Naive thymus-derived CD4-positive, alpha-beta T cell (primary cell): ENCODE results near the gene MCM3AP. TPM values are rescaled to one million over a fixed set of nuclear protein-coding genes. Genes with fewer than 3 reads are reported as not detected.

Experiments
- ATAC-seq: fragments of 150-1000 bp; cut with Tn5 transposase; 2 replicates; pipeline ENCODE4 v1.10.0; 2021; ENCODE audit warnings: mild to moderate bottlenecking, moderate library complexity
- CTCF ChIA-PET: fragments of 350-600 bp; sonication (Branson Sonifier 250); formaldehyde crosslinking; loops from one replicate; lab custom pipeline; 2021; ENCODE audit warnings: antibody characterized with exemption; lab: Charles Lee
- POLR2A ChIA-PET: fragments of 350-600 bp; sonication (Branson Sonifier 250); formaldehyde crosslinking; loops from one replicate; lab custom pipeline; 2021; ENCODE audit warnings: antibody characterized with exemption, inconsistent platforms; lab: Charles Lee
- DNase-seq, 9 donors: peaks; one replicate each; pipeline versions ENCODE4 v3.0.0 to v3.0.0-alpha.2; 2020 to 2022; ENCODE audit warnings: mixed read lengths in 1 of 9
- H3K27ac ChIP-seq: one replicate; pipeline ENCODE4 v1.7.0; 2013; ENCODE audit warnings: mild to moderate bottlenecking, low read depth, low read length, moderate library complexity
- H3K27me3 ChIP-seq, 2 donors: one replicate each; pipeline ENCODE4 v1.7.0; 2013; ENCODE audit warnings: low read length in 2 of 2, mild to moderate bottlenecking in 2 of 2, moderate library complexity in 2 of 2; ENCODE audit not compliant: control insufficient read depth in 2 of 2, insufficient read depth in 2 of 2
- H3K36me3 ChIP-seq, 3 experiments: 1 replicate in 2 of 3; 2 replicates in 1 of 3; pipeline ENCODE4 v1.7.0; 2013; ENCODE audit warnings: low read length in 3 of 3, mild to moderate bottlenecking in 3 of 3, moderate library complexity in 1 of 3; ENCODE audit not compliant: insufficient read depth in 3 of 3, control insufficient read depth in 2 of 3
- H3K4me1 ChIP-seq, 2 donors: one replicate each; pipeline ENCODE4 v1.7.0; 2013; ENCODE audit warnings: low read length in 2 of 2, mild to moderate bottlenecking in 2 of 2, moderate library complexity in 1 of 2; ENCODE audit not compliant: control insufficient read depth in 2 of 2, insufficient read depth in 2 of 2
- H3K4me3 ChIP-seq: 2 replicates; pipeline ENCODE4 v1.7.0; 2013; ENCODE audit warnings: mild to moderate bottlenecking, low read length
- H3K9me3 ChIP-seq, 3 experiments: 1 replicate in 2 of 3; 2 replicates in 1 of 3; pipeline ENCODE4 v1.7.0; 2013; ENCODE audit warnings: low read length in 3 of 3; ENCODE audit not compliant: control insufficient read depth in 2 of 3
- H3K27ac Mint-ChIP-seq, 9 donors: one replicate each; pipeline ENCODE4 v1.8.0; 2020 to 2022; ENCODE audit warnings: mixed read lengths in 9 of 9, mild to moderate bottlenecking in 8 of 9, moderate library complexity in 5 of 9, inconsistent platforms in 2 of 9
- H3K27me3 Mint-ChIP-seq, 5 donors: one replicate each; pipeline ENCODE4 v1.8.0; 2021 to 2022; ENCODE audit warnings: mixed read lengths in 5 of 5, mild to moderate bottlenecking in 1 of 5
- H3K36me3 Mint-ChIP-seq, 5 donors: one replicate each; pipeline ENCODE4 v1.8.0; 2020 to 2022; ENCODE audit warnings: mixed read lengths in 5 of 5, mild to moderate bottlenecking in 3 of 5, inconsistent platforms in 1 of 5
- H3K4me1 Mint-ChIP-seq, 7 donors: one replicate each; pipeline ENCODE4 v1.8.0; 2020 to 2022; ENCODE audit warnings: mixed read lengths in 7 of 7, mild to moderate bottlenecking in 3 of 7, inconsistent platforms in 1 of 7
- H3K4me3 Mint-ChIP-seq, 10 donors: one replicate each; pipeline ENCODE4 v1.8.0; 2020 to 2022; ENCODE audit warnings: mild to moderate bottlenecking in 10 of 10, mixed read lengths in 10 of 10, moderate library complexity in 6 of 10, inconsistent platforms in 2 of 10
- H3K9me3 Mint-ChIP-seq, 11 donors: one replicate each; pipeline ENCODE4 v1.8.0; 2020 to 2022; ENCODE audit warnings: mixed read lengths in 11 of 11, mild to moderate bottlenecking in 4 of 11, inconsistent platforms in 1 of 11, moderate library complexity in 1 of 11
- intact Hi-C, 2 donors: fragments of 100-400 bp; cut with micrococcal nuclease; formaldehyde crosslinking; loops; one replicate each; pipeline ENCODE4 v1.15.1; 2023
- polyA plus RNA-seq, 2 donors: library from polyadenylated mRNA; unstranded; fragments of 300-500 nt; fragmentation: Illumina TruSeq; gene quantifications; one replicate each; pipeline ENCODE4 v1.2.3, GENCODE V29; 2021
- total RNA-seq, 6 experiments: library from RNA in 5 of 6; stranded (reverse) in 5 of 6; gene quantifications; 1 replicate in 5 of 6; 2 replicates in 1 of 6; pipeline ENCODE4 v1.2.3 and lab custom pipeline; 2021 to 2026

The MCM3AP gene
- total and polyA plus RNA-seq, 7 experiments from 2014 or later = 37.3 to 175 (median 124) TPM

GRCh38 chr21:46234436-46234950, 50.9 kb downstream of the MCM3AP start:
- intact Hi-C loops = no loop called here
- CTCF ChIA-PET = no interaction called here
- POLR2A ChIA-PET = interaction anchor here (0.9 to 1.7 kb wide), 2 partner anchors 15 to 89 kb away, joined by 3 to 5 read pairs; partner anchors contain the start of gene C21orf58
- peaks cover 0 to 16% (median 0%) of the 10 kb centered on the region in 11 donors for H3K9me3 Mint-ChIP-seq
- H3K27me3 Mint-ChIP-seq = no peaks in the 10 kb centered on the region
- H3K9me3 ChIP-seq = no peaks in the 10 kb centered on the region
- no peak overlapping the region for H3K27ac ChIP-seq
- peaks cover 8 to 40% (median 30%) of the 10 kb centered on the region in 7 donors for H3K4me1 Mint-ChIP-seq
- H3K27ac Mint-ChIP-seq = peak overlapping the region; percentile 3 to 82 (median 42)
- no peaks in the 10 kb centered on the region for H3K27me3 ChIP-seq
- H3K4me3 ChIP-seq = no peak overlapping the region
- ATAC-seq = no peak
- peaks cover 13 to 56% (median 49%) of the 10 kb centered on the region in 5 donors for H3K36me3 Mint-ChIP-seq
- peaks cover 5 to 6% of the 10 kb centered on the region in 2 donors for H3K4me1 ChIP-seq
- H3K36me3 ChIP-seq = peaks cover 0 to 50% (median 4%) of the 10 kb centered on the region in 3 experiments
- H3K4me3 Mint-ChIP-seq = no peak overlapping the region
- DNase-seq = no peak

- ATAC-seq = no peak
- H3K27ac ChIP-seq = peak overlapping the region; percentile 71
- H3K9me3 ChIP-seq = no peaks in the 10 kb centered on the region
- H3K9me3 Mint-ChIP-seq = peaks cover 0 to 16% (median 0%) of the 10 kb centered on the region in 11 donors
- H3K36me3 ChIP-seq = peaks cover 0 to 22% (median 0%) of the 10 kb centered on the region in 3 experiments
- intact Hi-C loops = loop anchor here (1.0 to 10.0 kb wide), 13 partner anchors 25 to 588 kb away; partner anchors contain the start of genes PCBP3 (in 2 of the 2), PCNT (in 2 of the 2), COL6A2 (in 1 of the 2) and DIP2A (in 1 of the 2)
- H3K27ac Mint-ChIP-seq = peak overlapping the region in 8 of 9 donors; percentile 21 to 88 (median 80)
- peak in 1 of 9 donors; percentile 9 for DNase-seq
- ChIA-PET POLR2A (no interaction called here), CTCF (interaction anchor here (1.0 kb wide), 1 partner anchor 256 kb away, joined by 3 read pairs; no protein-coding TSS in a partner anchor)
- peaks cover 18 to 22% of the 10 kb centered on the region in 2 donors for H3K4me1 ChIP-seq
- peak overlapping the region; percentile 80 to 99 (median 86) for H3K4me3 Mint-ChIP-seq
- H3K36me3 Mint-ChIP-seq = peaks cover 9 to 44% (median 37%) of the 10 kb centered on the region in 5 donors
- peaks cover 22 to 69% (median 56%) of the 10 kb centered on the region in 7 donors for H3K4me1 Mint-ChIP-seq
- peak overlapping the region; percentile 65 for H3K4me3 ChIP-seq
- H3K27me3 Mint-ChIP-seq = no peaks in the 10 kb centered on the region
- no peaks in the 10 kb centered on the region for H3K27me3 ChIP-seq
Observed at GRCh38 chr21:46229923-46230260, 55.5 kb downstream of the MCM3AP start.

- peaks cover 4 to 38% (median 31%) of the 10 kb centered on the region in 5 donors for H3K36me3 Mint-ChIP-seq
- peak overlapping the region; percentile 81 to 99 (median 94) for H3K4me3 Mint-ChIP-seq
- H3K4me1 Mint-ChIP-seq = peaks cover 17 to 65% (median 51%) of the 10 kb centered on the region in 7 donors
- ATAC-seq = peak; percentile 33
- Histone ChIP-seq H3K27me3 (no peaks in the 10 kb centered on the region), H3K4me1 (peaks cover 18 to 22% of the 10 kb centered on the region in 2 donors), H3K9me3 (no peaks in the 10 kb centered on the region), H3K36me3 (peaks cover 0 to 19% (median 0%) of the 10 kb centered on the region in 3 experiments), H3K27ac (peak overlapping the region; percentile 71), H3K4me3 (peak overlapping the region; percentile 65)
- CTCF ChIA-PET = no interaction called here
- intact Hi-C loops = loop anchor here (1.0 to 10.0 kb wide), 13 partner anchors 25 to 587 kb away; partner anchors contain the start of genes PCBP3 (in 2 of the 2), PCNT (in 2 of the 2), COL6A2 (in 1 of the 2) and DIP2A (in 1 of the 2)
- H3K27ac Mint-ChIP-seq = peak overlapping the region; percentile 83 to 98 (median 94)
- POLR2A ChIA-PET = no interaction called here
- DNase-seq = peak in 2 of 9 donors; percentile 6
- H3K9me3 Mint-ChIP-seq = peaks cover 0 to 16% (median 0%) of the 10 kb centered on the region in 11 donors
- H3K27me3 Mint-ChIP-seq = no peaks in the 10 kb centered on the region
Observed at GRCh38 chr21:46229133-46229922, 56.1 kb downstream of the MCM3AP start.

- H3K36me3 ChIP-seq = peaks cover 0 to 12% (median 0%) of the 10 kb centered on the region in 3 experiments
- ChIA-PET POLR2A (no interaction called here), CTCF (no interaction called here)
- peak within 1 kb of the TSS; percentile 83 to 98 (median 94) for H3K27ac Mint-ChIP-seq
- H3K4me3 Mint-ChIP-seq = peak within 1 kb of the TSS; percentile 81 to 99 (median 94)
- peaks cover 4 to 30% (median 23%) of the 10 kb centered on the region in 5 donors for H3K36me3 Mint-ChIP-seq
- ATAC-seq = peak; percentile 98
- peaks cover 0 to 16% (median 0%) of the 10 kb centered on the region in 11 donors for H3K9me3 Mint-ChIP-seq
- intact Hi-C loops = loop anchor here (1.0 to 10.0 kb wide), 16 partner anchors 26 to 586 kb away; partner anchors contain the start of genes DIP2A (in 2 of the 2), PCBP3 (in 2 of the 2), PCNT (in 2 of the 2) and SPATC1L (in 2 of the 2)
- H3K27me3 ChIP-seq = no peaks in the 10 kb centered on the region
- DNase-seq = peak; percentile 91 to 97 (median 96)
- peak within 1 kb of the TSS; percentile 65 for H3K4me3 ChIP-seq
- H3K27me3 Mint-ChIP-seq = no peaks in the 10 kb centered on the region
- no peaks in the 10 kb centered on the region for H3K9me3 ChIP-seq
- peaks cover 17 to 56% (median 43%) of the 10 kb centered on the region in 7 donors for H3K4me1 Mint-ChIP-seq
- H3K4me1 ChIP-seq = peaks cover 15 to 18% of the 10 kb centered on the region in 2 donors
- peak within 1 kb of the TSS; percentile 83 for H3K27ac ChIP-seq
Observed at GRCh38 chr21:46228345-46229051, 56.9 kb downstream of the MCM3AP start, which contains the start of gene LSS. Gene LSS, minus strand, starts transcription at chr21:46228774. Its CDS starts 29 bp downstream, at chr21:46228745.

- no peak for ATAC-seq
- intact Hi-C loops = loop anchor here (1.0 to 10.0 kb wide), 14 partner anchors 27 to 586 kb away; partner anchors contain the start of genes DIP2A (in 2 of the 2), PCBP3 (in 2 of the 2), SPATC1L (in 2 of the 2) and COL6A2 (in 1 of the 2)
Observed at GRCh38 chr21:46227811-46228344, 57.5 kb downstream of the MCM3AP start.

More at GRCh38 chr21:46227811-46228344, 57.5 kb downstream of the MCM3AP start:
- CTCF ChIA-PET = no interaction called here
- Histone ChIP-seq H3K9me3 (no peaks in the 10 kb centered on the region), H3K36me3 (peaks cover 0 to 9% (median 0%) of the 10 kb centered on the region in 3 experiments), H3K27me3 (no peaks in the 10 kb centered on the region), H3K4me3 (peak overlapping the region; percentile 64), H3K27ac (peak overlapping the region; percentile 83), H3K4me1 (peaks cover 15 to 18% of the 10 kb centered on the region in 2 donors)
- Mint-ChIP-seq H3K9me3 (peaks cover 0 to 15% (median 0%) of the 10 kb centered on the region in 11 donors), H3K4me1 (peaks cover 17 to 56% (median 43%) of the 10 kb centered on the region in 7 donors), H3K27me3 (no peaks in the 10 kb centered on the region), H3K27ac (peak overlapping the region in 8 of 9 donors; percentile 73 to 90 (median 82)), H3K36me3 (peaks cover 4 to 25% (median 17%) of the 10 kb centered on the region in 5 donors), H3K4me3 (peak overlapping the region; percentile 81 to 91 (median 86))
- POLR2A ChIA-PET = no interaction called here
- peak in 5 of 9 donors; percentile 12 to 21 (median 19) for DNase-seq
